ENCODE data around the gene KCNG3.

GRCh38 chr2:42494355-42495233 is 812 bp upstream of the KCNG3 start:
- TF ChIP-seq CTCF (IDR thresholded peaks at IDR 0.05) = peak; percentile 73 to 90 (median 80)
- no peak for TF ChIP-seq POLR2A (IDR thresholded peaks at IDR 0.05; ENCODE audit: low read depth)
- no peak for TF ChIP-seq POLR2AphosphoS5 (IDR thresholded peaks at IDR 0.05)
